ENCODE measurements around the gene DOCK8. TPM values are rescaled to one million over a fixed set of nuclear protein-coding genes. Genes with fewer than 3 reads are reported as not detected.

DOCK8 gene
- total RNA-seq, 1 donor from 2014 or later: 4.4 TPM

GRCh38 chr9:382383-382782 is 167.7 kb downstream of the DOCK8 start:
- Histone ChIP-seq H4K20me1 (ENCODE audit: insufficient read depth, low read length) (no peaks in the 10 kb centered on the region), H3K4me1 (ENCODE audit: insufficient read depth, low read length) (no peaks in the 10 kb centered on the region), H3K4me3 (ENCODE audit: insufficient read depth, low read depth, low read length) (no peak overlapping the region), H3K9ac (ENCODE audit: low read length) (no peak overlapping the region), H3K4me2 (ENCODE audit: low read length) (no peak overlapping the region), H3K36me3 (ENCODE audit: insufficient read depth, low read length) (no peaks in the 10 kb centered on the region), H3K79me2 (ENCODE audit: insufficient read depth, low read length) (no peaks in the 10 kb centered on the region), H3K9me3 (ENCODE audit: insufficient read depth, low read depth, low read length) (no peaks in the 10 kb centered on the region), H3K27ac (ENCODE audit: low read depth, low read length) (no peak overlapping the region), H2AFZ (ENCODE audit: low read depth, low read length) (no peak overlapping the region), H3K27me3 (ENCODE audit: insufficient read depth, low read length) (no peaks in the 10 kb centered on the region)
- Mint-ChIP-seq H3K4me1 (ENCODE audit: low read depth, unreplicated experiment) (no peaks in the 10 kb centered on the region), H3K36me3 (ENCODE audit: low read depth, unreplicated experiment) (no peaks in the 10 kb centered on the region), H3K27ac (ENCODE audit: unreplicated experiment) (no peak overlapping the region), H3K27me3 (ENCODE audit: low read depth, unreplicated experiment) (peaks cover 8% of the 10 kb centered on the region), H3K4me3 (ENCODE audit: unreplicated experiment) (no peak overlapping the region), H3K9me3 (ENCODE audit: unreplicated experiment) (no peaks in the 10 kb centered on the region)
- TF ChIP-seq CTCF (IDR thresholded peaks at IDR 0.05; ENCODE audit: insufficient read depth, low read depth, low read length) (no peak), EZH2 (IDR thresholded peaks at IDR 0.05; ENCODE audit: insufficient read depth, low read length) (no peak)
- FAIRE-seq (no peak), DNase-seq (ENCODE audit: low read depth) (no peak)

DNA sequence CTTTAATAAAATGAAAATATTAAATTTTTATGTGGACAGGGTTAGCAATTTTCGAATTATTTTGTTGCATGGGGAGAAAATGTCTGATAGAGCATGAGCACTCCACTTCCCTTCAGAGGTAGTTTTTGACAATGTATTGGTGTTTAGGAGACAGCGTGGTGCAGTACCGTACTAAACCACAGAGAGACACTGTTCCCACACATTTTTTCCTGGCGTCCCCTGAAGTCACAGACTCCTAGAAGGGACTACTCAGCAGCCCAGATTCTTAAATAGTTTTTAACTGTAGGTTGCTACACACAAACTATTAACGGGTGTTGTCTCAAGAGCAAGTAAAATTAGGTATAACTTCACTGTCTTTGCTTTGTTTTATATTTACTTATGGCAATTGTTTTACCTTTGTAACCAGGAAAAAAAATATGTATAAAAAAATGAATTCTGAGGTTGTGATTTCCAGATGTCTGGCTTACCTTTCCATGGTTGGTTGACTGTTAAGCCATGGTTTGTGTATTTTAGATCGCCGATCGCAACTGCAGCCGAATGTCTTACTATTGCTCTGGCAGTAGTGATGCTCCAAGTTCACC is 171.2 kb downstream of the DOCK8 start:
- Histone ChIP-seq H3K36me3 (ENCODE audit: insufficient read depth, low read length) (no peaks in the 10 kb centered on the region), H4K20me1 (ENCODE audit: insufficient read depth, low read length) (no peaks in the 10 kb centered on the region), H2AFZ (ENCODE audit: low read depth, low read length) (no peak overlapping the region), H3K4me3 (ENCODE audit: insufficient read depth, low read depth, low read length) (no peak overlapping the region), H3K9me3 (ENCODE audit: insufficient read depth, low read depth, low read length) (no peaks in the 10 kb centered on the region), H3K79me2 (ENCODE audit: insufficient read depth, low read length) (no peaks in the 10 kb centered on the region), H3K27ac (ENCODE audit: low read depth, low read length) (no peak overlapping the region), H3K4me1 (ENCODE audit: insufficient read depth, low read length) (no peaks in the 10 kb centered on the region), H3K9ac (ENCODE audit: low read length) (no peak overlapping the region), H3K27me3 (ENCODE audit: insufficient read depth, low read length) (no peaks in the 10 kb centered on the region), H3K4me2 (ENCODE audit: low read length) (no peak overlapping the region)
- Mint-ChIP-seq H3K27ac (ENCODE audit: unreplicated experiment) (no peak overlapping the region), H3K4me3 (ENCODE audit: unreplicated experiment) (no peak overlapping the region), H3K4me1 (ENCODE audit: low read depth, unreplicated experiment) (no peaks in the 10 kb centered on the region), H3K36me3 (ENCODE audit: low read depth, unreplicated experiment) (no peaks in the 10 kb centered on the region), H3K27me3 (ENCODE audit: low read depth, unreplicated experiment) (peaks cover 3% of the 10 kb centered on the region), H3K9me3 (ENCODE audit: unreplicated experiment) (no peaks in the 10 kb centered on the region)
- DNase-seq (ENCODE audit: low read depth) (peak; percentile 22), FAIRE-seq (no peak)
- peak; percentile 95 for TF ChIP-seq CTCF (IDR thresholded peaks at IDR 0.05; ENCODE audit: insufficient read depth, low read depth, low read length)
- TF ChIP-seq EZH2 (IDR thresholded peaks at IDR 0.05; ENCODE audit: insufficient read depth, low read length): no peak

DNA sequence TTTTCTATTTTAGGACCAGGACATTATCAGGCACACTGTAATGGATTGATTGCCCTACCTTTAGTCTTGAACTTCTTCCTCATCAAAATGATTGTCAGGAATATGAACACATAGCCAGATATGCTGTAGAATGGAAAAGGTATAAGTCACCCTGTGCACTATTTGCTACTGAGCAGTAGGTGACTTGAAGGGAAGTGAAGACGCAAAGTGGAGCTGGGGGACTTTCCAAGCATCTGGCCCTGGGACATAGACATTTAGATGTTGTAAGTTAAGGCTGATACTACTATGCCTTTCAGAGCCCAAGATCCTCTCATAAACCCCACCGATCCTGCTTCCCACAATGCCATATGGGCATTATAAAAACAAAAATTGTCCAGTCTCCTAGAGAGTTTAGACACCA is 174.5 kb downstream of the DOCK8 start:
- TF ChIP-seq CTCF (IDR thresholded peaks at IDR 0.05; ENCODE audit: insufficient read depth, low read depth, low read length) (no peak), EZH2 (IDR thresholded peaks at IDR 0.05; ENCODE audit: insufficient read depth, low read length) (no peak)
- H3K27ac Mint-ChIP-seq (ENCODE audit: unreplicated experiment): no peak overlapping the region
- Histone ChIP-seq H3K9me3 (ENCODE audit: insufficient read depth, low read depth, low read length) (no peaks in the 10 kb centered on the region), H3K36me3 (ENCODE audit: insufficient read depth, low read length) (no peaks in the 10 kb centered on the region), H3K4me1 (ENCODE audit: insufficient read depth, low read length) (no peaks in the 10 kb centered on the region), H3K79me2 (ENCODE audit: insufficient read depth, low read length) (no peaks in the 10 kb centered on the region), H3K27ac (ENCODE audit: low read depth, low read length) (no peak overlapping the region), H2AFZ (ENCODE audit: low read depth, low read length) (no peak overlapping the region), H4K20me1 (ENCODE audit: insufficient read depth, low read length) (no peaks in the 10 kb centered on the region), H3K9ac (ENCODE audit: low read length) (no peak overlapping the region), H3K4me3 (ENCODE audit: insufficient read depth, low read depth, low read length) (no peak overlapping the region), H3K27me3 (ENCODE audit: insufficient read depth, low read length) (no peaks in the 10 kb centered on the region), H3K4me2 (ENCODE audit: low read length) (no peak overlapping the region)
- FAIRE-seq (no peak), DNase-seq (ENCODE audit: low read depth) (no peak)
- peaks cover 2% of the 10 kb centered on the region for H3K9me3 Mint-ChIP-seq (ENCODE audit: unreplicated experiment)
- H3K27me3 Mint-ChIP-seq (ENCODE audit: low read depth, unreplicated experiment): peaks cover 3% of the 10 kb centered on the region
- H3K4me1 Mint-ChIP-seq (ENCODE audit: low read depth, unreplicated experiment): no peaks in the 10 kb centered on the region
- no peak overlapping the region for H3K4me3 Mint-ChIP-seq (ENCODE audit: unreplicated experiment)
- no peaks in the 10 kb centered on the region for H3K36me3 Mint-ChIP-seq (ENCODE audit: low read depth, unreplicated experiment)
